Keratinocyte (primary cell): ENCODE data around the gene ACTR2. TPM values are rescaled to one million over a fixed set of nuclear protein-coding genes. Genes with fewer than 3 reads are reported as not detected.

Source experiments
- DNase-seq: peaks from one replicate; pipeline ENCODE4 v3.0.0-alpha.2; 2011; ENCODE audit warnings: low read depth, missing footprints, low spot score
- FAIRE-seq: peaks from 2 replicates; lab custom pipeline; 2011; peaks lifted over from hg19 to GRCh38; lab: Jason Lieb, UNC
- H2AFZ ChIP-seq: 2 replicates; pipeline ENCODE4 v1.6.0; 2012; ENCODE audit warnings: low read length, control low read depth, inconsistent platforms; ENCODE audit not compliant: control insufficient read depth
- H3K27ac ChIP-seq: 2 replicates; pipeline ENCODE4 v1.5.1; 2011; ENCODE audit warnings: low read length; ENCODE audit not compliant: control insufficient read depth, insufficient read depth
- H3K27me3 ChIP-seq: 3 replicates; pipeline ENCODE4 v1.6.0; 2011; ENCODE audit warnings: low read length; ENCODE audit not compliant: control insufficient read depth, insufficient read depth; ENCODE audit errors: extremely low read depth
- H3K36me3 ChIP-seq, 2 experiments: 2 replicates in 1 of 2; 3 replicates in 1 of 2; pipeline ENCODE4 v1.5.1; 2011; ENCODE audit warnings: low read length in 2 of 2, mild to moderate bottlenecking in 1 of 2; ENCODE audit not compliant: control insufficient read depth in 2 of 2, insufficient read depth in 2 of 2; ENCODE audit errors: extremely low read depth in 1 of 2
- H3K4me1 ChIP-seq: 3 replicates; pipeline ENCODE4 v1.5.1; 2011; ENCODE audit warnings: low read length; ENCODE audit not compliant: control insufficient read depth, insufficient read depth; ENCODE audit errors: extremely low read depth
- H3K4me2 ChIP-seq: 3 replicates; pipeline ENCODE4 v1.6.0; 2011; ENCODE audit warnings: low read depth, low read length; ENCODE audit not compliant: control insufficient read depth, insufficient read depth; ENCODE audit errors: extremely low read depth
- H3K4me3 ChIP-seq, 3 experiments: fragments of 200-600 bp in 1 of 3; sonication (generic) in 1 of 3; 2 replicates in 2 of 3; 3 replicates in 1 of 3; pipeline ENCODE4 v1.5.1; 2011 to 2016; ENCODE audit warnings: low read length in 3 of 3, mild to moderate bottlenecking in 3 of 3, control low read depth in 2 of 3, inconsistent platforms in 1 of 3, low read depth in 1 of 3, mixed read lengths in 1 of 3, mixed run types in 1 of 3, moderate library complexity in 1 of 3; ENCODE audit not compliant: control insufficient read depth in 2 of 3, insufficient read depth in 2 of 3; ENCODE audit errors: extremely low read depth in 1 of 3
- H3K79me2 ChIP-seq: 2 replicates; pipeline ENCODE4 v1.6.0; 2012; ENCODE audit warnings: low read length; ENCODE audit not compliant: control insufficient read depth, insufficient read depth
- H3K9ac ChIP-seq: 3 replicates; pipeline ENCODE4 v1.6.0; 2011; ENCODE audit warnings: low read length; ENCODE audit not compliant: control insufficient read depth, insufficient read depth; ENCODE audit errors: extremely low read depth
- H3K9me1 ChIP-seq: 3 replicates; pipeline ENCODE4 v1.6.0; 2011; ENCODE audit warnings: low read length; ENCODE audit not compliant: control insufficient read depth, insufficient read depth; ENCODE audit errors: extremely low read depth
- H3K9me3 ChIP-seq: 2 replicates; pipeline ENCODE4 v1.5.1; 2012; ENCODE audit warnings: low read depth, low read length; ENCODE audit not compliant: control insufficient read depth
- H4K20me1 ChIP-seq: 3 replicates; pipeline ENCODE4 v1.6.0; 2011; ENCODE audit warnings: low read length; ENCODE audit not compliant: control insufficient read depth, insufficient read depth; ENCODE audit errors: extremely low read depth
- CTCF ChIP-seq, 3 experiments: IDR thresholded peaks in 1 of 3; conservative IDR thresholded peaks in 1 of 3; optimal IDR thresholded peaks in 1 of 3; 2 replicates in 2 of 3; 3 replicates in 1 of 3; pipeline versions ENCODE3 to v1.5.1; 2011; ENCODE audit warnings: low read length in 3 of 3, mild to moderate bottlenecking in 3 of 3, moderate library complexity in 2 of 3, control low read depth in 1 of 3, inconsistent platforms in 1 of 3; ENCODE audit not compliant: insufficient read depth in 2 of 3; ENCODE audit errors: extremely low read depth in 1 of 3
- EZH2 ChIP-seq: IDR thresholded peaks from one replicate; pipeline ENCODE4 v1.6.1; 2012; ENCODE audit warnings: inconsistent platforms, mild to moderate bottlenecking, low read length, moderate library complexity
- dilution Hi-C: fragments of 300-500 bp; cut with MboI; formaldehyde crosslinking; loops from one replicate; pipeline ENCODE4 v1.7.0; 2020; ENCODE audit warnings: low sequenced_read_pairs; ENCODE audit not compliant: extremely low pct_ligation_motif_present
- polyA plus RNA-seq, 5 experiments: library from polyadenylated mRNA; depleted of rRNA in 3 of 5; stranded (reverse) in 3 of 5; stranded (forward) in 1 of 5; unstranded in 1 of 5; fragments of >200 nt; gene quantifications; 1 replicate in 1 of 5; 2 replicates in 3 of 5; 3 replicates in 1 of 5; pipeline versions ENCODE4 v1.2.1 to v1.2.3, GENCODE V29; 2011 to 2012; ENCODE audit warnings: missing spikeins in 2 of 5, low read depth in 1 of 5, low replicate concordance in 1 of 5

ACTR2 gene
- polyA plus RNA-seq, 1 donor (not counting 4 experiments of a cell fraction or from before 2014, with no cell fraction given) = 257 TPM

GRCh38 chr2:65261676-65262075 is 34.0 kb downstream of the ACTR2 start:
- dilution Hi-C loops = no loop called here

GRCh38 chr2:65263262-65263661 is 35.6 kb downstream of the ACTR2 start:
- peaks cover 14 to 22% of the 10 kb centered on the region in 2 experiments for H3K36me3 ChIP-seq
- peaks cover 39% of the 10 kb centered on the region for H3K79me2 ChIP-seq
- H3K27ac ChIP-seq = no peak overlapping the region
- H3K9ac ChIP-seq = no peak overlapping the region
- DNase-seq (no peak), FAIRE-seq (no peak)
- H4K20me1 ChIP-seq = no peaks in the 10 kb centered on the region
- no peaks in the 10 kb centered on the region for H3K4me1 ChIP-seq
- dilution Hi-C loops = no loop called here
- no peak overlapping the region for H2AFZ ChIP-seq
- no peaks in the 10 kb centered on the region for H3K9me1 ChIP-seq
- H3K4me2 ChIP-seq = no peak overlapping the region
- H3K4me3 ChIP-seq = no peak overlapping the region
- no peaks in the 10 kb centered on the region for H3K27me3 ChIP-seq
- no peaks in the 10 kb centered on the region for H3K9me3 ChIP-seq
- TF ChIP-seq EZH2 = no peak
- TF ChIP-seq CTCF (optimal IDR thresholded peaks at IDR 0.05 in 1 of 3, IDR thresholded peaks at IDR 0.05 in 1 of 3, conservative IDR thresholded peaks at IDR 0.05 in 1 of 3; ENCODE audit: extremely low read depth in 1 of 3, insufficient read depth in 2 of 3, low read length in 3 of 3) = no peak

More at GRCh38 chr2:65261676-65262075, 34.0 kb downstream of the ACTR2 start:
- DNase-seq (no peak), FAIRE-seq (no peak)
- Histone ChIP-seq H3K9me1 (no peaks in the 10 kb centered on the region), H3K9ac (no peak overlapping the region), H3K36me3 (peaks cover 6 to 16% of the 10 kb centered on the region in 2 experiments), H3K4me1 (no peaks in the 10 kb centered on the region), H3K4me2 (no peak overlapping the region), H3K27me3 (no peaks in the 10 kb centered on the region), H4K20me1 (no peaks in the 10 kb centered on the region), H2AFZ (no peak overlapping the region), H3K79me2 (peaks cover 41% of the 10 kb centered on the region), H3K9me3 (no peaks in the 10 kb centered on the region), H3K27ac (no peak overlapping the region), H3K4me3 (no peak overlapping the region)
- TF ChIP-seq EZH2 = no peak
- no peak for TF ChIP-seq CTCF (optimal IDR thresholded peaks at IDR 0.05 in 1 of 3, IDR thresholded peaks at IDR 0.05 in 1 of 3, conservative IDR thresholded peaks at IDR 0.05 in 1 of 3; ENCODE audit: extremely low read depth in 1 of 3, insufficient read depth in 2 of 3, low read length in 3 of 3)
